Caco-2 (cell line): Measurements from ENCODE around the gene PPRC1. TPM values are rescaled to one million over a fixed set of nuclear protein-coding genes. Genes with fewer than 3 reads are reported as not detected.

Source experiments
- BruUV-seq: library from RNA; stranded (reverse); fragments of 400-500 nt; replicated peaks from 2 replicates; lab custom pipeline; 2021; lab: Mats Ljungman, UMichigan
- CTCF ChIA-PET: fragments of 300-600 bp; sonication (Branson Sonifier 250); formaldehyde crosslinking; loops from one replicate; lab custom pipeline; 2022; ENCODE audit warnings: antibody characterized with exemption; lab: Charles Lee
- POLR2A ChIA-PET: fragments of 300-600 bp; sonication (Branson Sonifier 250); formaldehyde crosslinking; loops from one replicate; lab custom pipeline; 2022; ENCODE audit warnings: antibody characterized with exemption; lab: Charles Lee
- DNase-seq, 2 experiments: peaks; one replicate each; pipeline versions ENCODE4 v3.0.0 to v3.0.0-alpha.2; 2020 to 2022
- H3K27me3 ChIP-seq: replicated peaks from 2 replicates; pipeline ENCODE4 v1.6.0; 2011; ENCODE audit warnings: low read length; ENCODE audit not compliant: control insufficient read depth, insufficient read depth
- H3K36me3 ChIP-seq: 2 replicates; pipeline ENCODE4 v1.5.1; 2011; ENCODE audit warnings: low read length; ENCODE audit not compliant: control insufficient read depth, insufficient read depth
- H3K4me1 ChIP-seq: fragments of 250-450 bp; sonication (Bioruptor Pico); 2 replicates; pipeline ENCODE4 v1.5.1; 2020; ENCODE audit warnings: mild to moderate bottlenecking
- H3K4me3 ChIP-seq: 2 replicates; pipeline ENCODE4 v1.5.1; 2011; ENCODE audit warnings: low read depth, mild to moderate bottlenecking, control low read depth, low read length
- H3K9me3 ChIP-seq: fragments of 250-450 bp; sonication (Bioruptor Pico); 2 replicates; pipeline ENCODE4 v1.5.1; 2020; ENCODE audit warnings: mild to moderate bottlenecking, moderate library complexity
- H3K27ac Mint-ChIP-seq: one replicate; pipeline ENCODE4 v1.8.0; 2022; ENCODE audit warnings: mixed read lengths; ENCODE audit not compliant: unreplicated experiment
- H3K27me3 Mint-ChIP-seq: one replicate; pipeline ENCODE4 v1.8.0; 2022; ENCODE audit warnings: mixed read lengths; ENCODE audit not compliant: insufficient read depth, unreplicated experiment
- H3K36me3 Mint-ChIP-seq: one replicate; pipeline ENCODE4 v1.8.0; 2022; ENCODE audit warnings: mild to moderate bottlenecking, mixed read lengths; ENCODE audit not compliant: insufficient read depth, unreplicated experiment
- H3K4me1 Mint-ChIP-seq: one replicate; pipeline ENCODE4 v1.8.0; 2022; ENCODE audit warnings: low read depth, mixed read lengths; ENCODE audit not compliant: unreplicated experiment
- H3K4me3 Mint-ChIP-seq: one replicate; pipeline ENCODE4 v1.8.0; 2022; ENCODE audit warnings: mild to moderate bottlenecking, moderate library complexity, mixed read lengths; ENCODE audit not compliant: unreplicated experiment
- H3K9me3 Mint-ChIP-seq: one replicate; pipeline ENCODE4 v1.8.0; 2022; ENCODE audit warnings: mixed read lengths; ENCODE audit not compliant: unreplicated experiment
- CTCF ChIP-seq, 2 experiments: fragments of 200-600 bp in 1 of 2; IDR thresholded peaks; 1 replicate in 1 of 2; 2 replicates in 1 of 2; pipeline versions ENCODE4 v1.5.1 to v1.8.0; 2011 to 2022; ENCODE audit warnings: antibody characterized with exemption in 1 of 2, control low read depth in 1 of 2, inconsistent platforms in 1 of 2, low read depth in 1 of 2, low read length in 1 of 2, mild to moderate bottlenecking in 1 of 2, moderate library complexity in 1 of 2; ENCODE audit not compliant: insufficient read depth in 1 of 2, severe bottlenecking in 1 of 2, unreplicated experiment in 1 of 2
- intact Hi-C: fragments of 100-400 bp; cut with micrococcal nuclease; formaldehyde crosslinking; loops from one replicate; pipeline ENCODE4 v1.10.0; 2022; ENCODE audit not compliant: unreplicated experiment
- total RNA-seq: library from RNA; stranded (reverse); gene quantifications from 2 replicates; pipeline ENCODE4 v1.2.3, GENCODE V29; 2022

Gene PPRC1
- total RNA-seq, 1 experiment from 2014 or later: 66.6 TPM

GRCh38 chr10:102147561-102147960 is 14.7 kb downstream of the PPRC1 start:
- BruUV-seq: no TSS peak
- peaks cover 15% of the 10 kb centered on the region for H3K36me3 ChIP-seq
- Mint-ChIP-seq H3K4me1 (peaks cover 33% of the 10 kb centered on the region), H3K27ac (no peak overlapping the region), H3K27me3 (no peaks in the 10 kb centered on the region), H3K36me3 (peaks cover 95% of the 10 kb centered on the region), H3K9me3 (no peaks in the 10 kb centered on the region), H3K4me3 (no peak overlapping the region)
- ChIA-PET CTCF (no interaction called here), POLR2A (no interaction called here)
- intact Hi-C loops: no loop called here
- H3K27me3 ChIP-seq: no peaks in the 10 kb centered on the region
- no peak overlapping the region for H3K4me3 ChIP-seq
- no peak for TF ChIP-seq CTCF (IDR thresholded peaks at IDR 0.05; ENCODE audit: insufficient read depth in 1 of 2, low read depth in 1 of 2, low read length in 1 of 2, severe bottlenecking in 1 of 2, unreplicated experiment in 1 of 2)
- H3K9me3 ChIP-seq: no peaks in the 10 kb centered on the region
- H3K4me1 ChIP-seq: peaks cover 26% of the 10 kb centered on the region
- no peak for DNase-seq

- peaks cover 37% of the 10 kb centered on the region for H3K4me1 Mint-ChIP-seq
- H3K9me3 Mint-ChIP-seq: no peaks in the 10 kb centered on the region
- CTCF ChIA-PET: no interaction called here
- intact Hi-C loops: no loop called here
- Histone ChIP-seq H3K4me1 (peaks cover 26% of the 10 kb centered on the region), H3K9me3 (no peaks in the 10 kb centered on the region), H3K36me3 (peaks cover 13% of the 10 kb centered on the region), H3K4me3 (no peak overlapping the region), H3K27me3 (no peaks in the 10 kb centered on the region)
- POLR2A ChIA-PET: no interaction called here
- no peak overlapping the region for H3K27ac Mint-ChIP-seq
- DNase-seq: no peak
- no peak for TF ChIP-seq CTCF (IDR thresholded peaks at IDR 0.05; ENCODE audit: insufficient read depth in 1 of 2, low read depth in 1 of 2, low read length in 1 of 2, severe bottlenecking in 1 of 2, unreplicated experiment in 1 of 2)
- H3K27me3 Mint-ChIP-seq: no peaks in the 10 kb centered on the region
- no TSS peak for BruUV-seq
- peaks cover 95% of the 10 kb centered on the region for H3K36me3 Mint-ChIP-seq
- no peak overlapping the region for H3K4me3 Mint-ChIP-seq
Observed at GRCh38 chr10:102148275-102148674, 15.4 kb downstream of the PPRC1 start.

- Mint-ChIP-seq H3K4me1 (peaks cover 33% of the 10 kb centered on the region), H3K9me3 (no peaks in the 10 kb centered on the region), H3K27ac (peak overlapping the region; percentile 99), H3K4me3 (peak overlapping the region; percentile 91), H3K36me3 (peaks cover 97% of the 10 kb centered on the region), H3K27me3 (no peaks in the 10 kb centered on the region)
- BruUV-seq: TSS peak; percentile 98
- ChIA-PET CTCF (interaction anchor here (0.5 to 1.4 kb wide), 5 partner anchors 18 to 351 kb away, joined by 3 to 7 read pairs (median 3); partner anchors contain the start of gene ACTR1A), POLR2A (interaction anchor here (0.6 to 1.6 kb wide), 6 partner anchors 9 to 94 kb away, joined by 4 to 7 read pairs (median 5); partner anchors contain the start of gene GBF1)
- no peaks in the 10 kb centered on the region for H3K9me3 ChIP-seq
- H3K36me3 ChIP-seq: peaks cover 11% of the 10 kb centered on the region
- no peak for TF ChIP-seq CTCF (IDR thresholded peaks at IDR 0.05; ENCODE audit: insufficient read depth in 1 of 2, low read depth in 1 of 2, low read length in 1 of 2, severe bottlenecking in 1 of 2, unreplicated experiment in 1 of 2)
- peak overlapping the region; percentile 41 for H3K4me3 ChIP-seq
- H3K4me1 ChIP-seq: peaks cover 26% of the 10 kb centered on the region
- no peaks in the 10 kb centered on the region for H3K27me3 ChIP-seq
- intact Hi-C loops: loop anchor here (5.0 kb wide), 1 partner anchor 96 kb away; the partner anchor contains the start of gene GBF1
- DNase-seq: peak; percentile 39 to 48
Observed at GRCh38 chr10:102150970-102151773, 18.3 kb downstream of the PPRC1 start.
